AG04449 (cell line): Measurements from ENCODE around the gene TMEM51.

Source experiments
- CTCF ChIA-PET: fragments of 350-600 bp; formaldehyde crosslinking; extraction: SDS; loops from one replicate; lab custom pipeline; 2021; ENCODE audit warnings: antibody characterized with exemption; lab: Yijun Ruan, JAX
- POLR2A ChIA-PET: fragments of 400-600, 350-600 bp; formaldehyde crosslinking; extraction: SDS; loops from one replicate; lab custom pipeline; 2020; ENCODE audit warnings: antibody characterized with exemption, inconsistent platforms; lab: Yijun Ruan, JAX
- DNase-seq: peaks from one replicate; pipeline ENCODE4 v3.0.0-alpha.2; 2010; ENCODE audit warnings: low read depth, low spot score
- H3K4me3 ChIP-seq: 2 replicates; pipeline ENCODE4 v1.5.1; 2011; ENCODE audit warnings: low read depth, mild to moderate bottlenecking, control low read depth, low read length
- CTCF ChIP-seq: IDR thresholded peaks from one replicate; pipeline ENCODE4 v1.5.1; 2011; ENCODE audit warnings: mild to moderate bottlenecking, moderate library complexity, low read length, control low read depth, inconsistent platforms; ENCODE audit not compliant: insufficient read depth; ENCODE audit errors: missing control alignments

TMEM51 gene

GRCh38 chr1:15115542-15116330, 37.8 kb upstream of the TMEM51 start:
- H3K4me3 ChIP-seq = no peak overlapping the region
- POLR2A ChIA-PET = no interaction called here
- no peak for DNase-seq
- CTCF ChIA-PET = interaction anchor here (0.8 to 4.5 kb wide), 3 partner anchors 13 to 69 kb away, joined by 3 to 25 read pairs (median 5); no protein-coding TSS in a partner anchor
- no peak for TF ChIP-seq CTCF

GRCh38 chr1:15116966-15117365, 36.6 kb upstream of the TMEM51 start:
- no peak overlapping the region for H3K4me3 ChIP-seq
- TF ChIP-seq CTCF = no peak
- ChIA-PET POLR2A (no interaction called here), CTCF (interaction anchor here (1.9 to 4.5 kb wide), 2 partner anchors 12 to 18 kb away, joined by 5 to 25 read pairs; no protein-coding TSS in a partner anchor)
- no peak for DNase-seq

- DNase-seq = no peak
- ChIA-PET POLR2A (no interaction called here), CTCF (interaction anchor here (4.5 kb wide), 1 partner anchor 11 kb away, joined by 25 read pairs; no protein-coding TSS in a partner anchor)
- H3K4me3 ChIP-seq = no peak overlapping the region
- no peak for TF ChIP-seq CTCF
Measured at GRCh38 chr1:15117671-15118325, 35.7 kb upstream of the TMEM51 start.

- H3K4me3 ChIP-seq = no peak overlapping the region
- ChIA-PET CTCF (interaction anchor here (1.0 to 1.1 kb wide), 2 partner anchors 10 to 32 kb away, joined by 3 to 4 read pairs; no protein-coding TSS in a partner anchor), POLR2A (no interaction called here)
- no peak for TF ChIP-seq CTCF
- no peak for DNase-seq
Measured at GRCh38 chr1:15118579-15118978, 35.0 kb upstream of the TMEM51 start.

GRCh38 chr1:15120251-15120945, 33.1 kb upstream of the TMEM51 start:
- no peak for TF ChIP-seq CTCF
- no peak overlapping the region for H3K4me3 ChIP-seq
- DNase-seq = no peak
- ChIA-PET POLR2A (no interaction called here), CTCF (interaction anchor here (1.0 to 1.5 kb wide), 4 partner anchors 8 to 152 kb away, joined by 3 to 5 read pairs (median 3); no protein-coding TSS in a partner anchor)

- TF ChIP-seq CTCF = no peak
- CTCF ChIA-PET = interaction anchor here (1.5 to 1.9 kb wide), 2 partner anchors 8 to 154 kb away, joined by 4 to 5 read pairs; no protein-coding TSS in a partner anchor
- POLR2A ChIA-PET = no interaction called here
- no peak for DNase-seq
- no peak overlapping the region for H3K4me3 ChIP-seq
Measured at GRCh38 chr1:15122331-15122730, 31.2 kb upstream of the TMEM51 start.
